Pons (tissue), 1 donor: Measurements from ENCODE around the gene MANSC1.
"Not testable (repeated sequence)": the region's sequence is repeated elsewhere in the genome, so short reads cannot be mapped to it uniquely, and the experiment has no call there.

Experiments used
- DNase-seq: peaks from one replicate; pipeline ENCODE4 v3.0.0-alpha.2; 2016; ENCODE audit warnings: low spot score

The MANSC1 gene

DNA sequence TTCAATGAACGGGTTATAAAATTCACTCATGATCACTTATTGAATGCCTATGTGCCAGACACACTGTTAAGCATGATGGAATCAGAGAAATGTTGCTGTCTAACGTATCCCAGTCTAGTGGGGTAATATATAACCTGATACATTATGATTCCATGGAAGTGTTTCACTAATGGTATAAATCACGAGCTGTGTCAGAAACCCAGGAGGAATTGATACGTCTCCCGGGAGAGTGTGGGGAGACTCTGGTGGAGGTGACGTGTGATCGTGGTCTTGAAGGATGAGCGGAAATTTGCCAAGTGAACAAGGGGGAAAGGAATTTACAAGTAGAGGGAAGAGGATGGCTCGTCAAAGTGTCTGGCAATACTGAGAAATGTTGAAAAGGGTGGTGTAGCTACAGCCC lies 26.5 kb downstream of the MANSC1 start:
- no peak for DNase-seq

DNA sequence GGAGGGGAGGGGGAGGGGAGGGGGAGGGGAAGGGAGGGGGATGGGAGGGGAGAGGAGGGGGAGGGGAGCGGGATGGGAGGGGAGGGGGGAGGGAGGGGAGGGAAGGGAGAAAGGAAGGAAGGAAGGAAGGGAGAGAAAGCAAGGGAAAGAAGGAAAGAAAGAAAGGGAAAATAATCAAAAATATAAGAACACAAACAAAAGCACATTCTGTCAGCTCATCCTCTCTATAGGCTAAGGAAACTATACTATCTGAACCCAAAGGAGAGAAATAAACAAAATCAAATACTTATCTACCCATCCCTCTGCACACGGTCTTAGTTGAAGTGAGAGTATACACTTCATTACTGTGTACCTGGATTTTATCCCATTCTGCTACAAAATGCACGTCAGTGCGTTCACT lies 26.9 kb downstream of the MANSC1 start:
- DNase-seq, result no peak

DNA sequence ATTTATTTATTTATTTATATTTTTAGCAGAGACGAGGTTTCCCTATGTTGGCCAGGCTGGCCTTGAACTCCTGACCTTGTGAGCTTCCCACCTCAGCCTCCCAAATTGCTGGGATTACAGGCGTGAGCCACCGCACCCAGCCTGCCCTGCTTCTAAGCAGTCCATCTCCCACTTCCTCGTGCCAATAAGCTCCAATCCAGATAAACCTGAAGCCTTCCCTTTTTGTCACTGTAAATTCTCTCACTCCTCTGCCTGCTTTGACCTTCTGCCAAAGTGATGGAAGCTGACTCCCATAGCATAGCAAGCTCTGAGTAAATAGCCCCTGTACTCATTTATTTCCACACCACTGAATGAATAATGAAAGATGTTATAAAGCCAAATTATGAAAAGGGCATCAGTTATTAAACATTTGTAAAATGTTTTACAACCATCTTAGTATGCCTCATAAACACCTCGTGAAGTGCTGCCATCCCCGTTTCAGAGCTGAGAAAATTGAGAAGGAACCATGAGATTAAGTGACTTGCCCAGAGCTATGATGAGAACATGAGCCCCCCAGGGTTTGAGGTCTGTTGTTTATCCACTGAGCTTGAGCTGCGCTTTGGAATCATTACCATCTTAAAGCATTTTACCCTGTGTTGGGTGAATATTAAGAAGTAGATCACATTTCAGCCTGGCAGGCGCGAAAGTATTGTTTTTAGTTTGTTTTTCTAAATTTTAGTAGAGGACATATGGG lies 30.4 kb downstream of the MANSC1 start:
- no peak for DNase-seq

DNA sequence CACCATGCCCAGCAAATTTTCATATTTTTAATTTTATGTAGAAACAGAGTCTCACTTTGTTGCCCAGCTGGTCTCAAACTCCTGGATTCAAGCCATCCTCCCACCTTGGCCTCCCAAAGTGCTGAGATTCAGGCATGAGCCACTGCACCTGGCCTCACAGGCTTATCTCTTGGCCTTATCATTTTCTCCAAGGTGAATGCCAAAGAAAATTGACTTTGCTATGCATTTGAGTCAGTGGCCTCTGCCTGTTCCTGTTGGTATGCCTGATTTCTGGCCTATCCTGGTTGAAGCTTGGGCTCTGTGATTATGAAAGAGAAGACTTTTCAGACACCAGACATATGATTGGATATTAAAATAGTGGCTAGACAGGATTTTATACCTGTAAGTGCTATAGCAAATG lies 34.2 kb downstream of the MANSC1 start:
- no peak for DNase-seq

DNA sequence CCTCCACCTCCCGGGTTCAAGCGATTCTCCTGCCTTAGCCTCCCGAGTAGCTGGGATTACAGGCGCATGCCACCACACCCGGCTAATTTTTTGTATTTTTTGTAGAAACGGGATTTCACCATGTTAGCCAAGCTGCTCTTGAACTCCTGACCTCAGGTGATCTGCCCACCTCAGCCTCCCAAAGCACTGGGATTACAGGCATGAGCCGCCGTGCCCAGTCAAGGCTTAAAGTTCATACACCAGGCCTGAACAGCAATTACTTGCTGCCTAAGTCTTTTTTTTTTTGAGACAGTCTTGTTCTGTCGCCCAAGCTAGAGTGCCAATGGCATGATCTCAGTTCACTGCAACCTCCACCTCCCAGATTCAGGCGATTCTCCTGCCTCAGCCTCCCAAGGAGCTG lies 39.3 kb downstream of the MANSC1 start:
- DNase-seq, result not testable (repeated sequence)

DNA sequence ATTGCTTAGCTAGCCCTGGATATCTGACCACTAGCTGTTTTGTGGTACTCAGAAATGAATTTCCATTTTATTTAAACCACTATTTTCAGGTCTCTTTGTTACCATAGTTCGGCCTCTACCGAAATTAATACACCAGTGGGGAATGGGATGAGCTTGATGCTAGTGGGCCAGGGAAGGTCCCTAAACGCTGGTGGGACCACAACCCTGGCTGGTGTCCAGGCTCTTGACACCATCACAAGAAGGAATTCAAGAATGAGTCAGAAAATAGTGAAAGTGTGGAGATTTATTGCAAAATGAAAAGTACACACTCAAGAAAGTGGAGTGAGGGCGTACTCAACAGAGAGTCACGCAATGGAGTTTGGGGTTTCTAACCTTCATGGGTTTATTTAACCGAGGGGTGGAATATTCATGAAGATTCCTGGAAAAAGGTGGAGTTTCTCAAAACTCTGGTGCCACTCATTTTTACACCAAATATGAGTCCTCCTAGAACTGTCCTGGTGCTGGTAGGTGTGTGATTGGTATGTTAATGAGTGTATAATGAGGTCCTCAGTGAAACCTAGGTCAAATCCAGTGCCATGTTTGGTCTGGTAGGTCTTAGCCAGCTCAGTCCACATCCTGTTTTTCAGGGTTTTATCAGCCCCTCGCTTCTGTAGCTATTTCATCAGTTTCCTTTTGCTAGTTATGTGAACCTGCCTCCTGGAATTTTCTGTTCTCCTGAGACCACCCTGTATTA lies 44.3 kb downstream of the MANSC1 start:
- no peak for DNase-seq

DNA sequence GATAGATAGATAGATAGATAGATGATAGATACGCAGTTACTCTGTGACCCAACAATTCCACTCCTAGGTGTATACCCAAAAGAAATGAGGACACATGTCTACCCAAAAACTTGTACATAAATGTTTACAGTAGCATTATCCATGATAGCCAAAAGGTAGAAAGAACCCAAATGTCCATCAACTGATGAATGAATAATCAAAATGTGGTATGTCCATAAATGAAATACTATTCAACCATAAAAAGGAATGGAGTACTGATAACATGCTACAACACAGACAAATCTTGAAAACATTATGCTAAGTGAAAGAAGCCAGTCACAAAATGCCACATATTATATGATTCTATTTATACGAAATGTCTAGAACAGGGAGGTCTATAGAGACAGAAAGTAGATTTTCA lies 47.1 kb downstream of the MANSC1 start:
- DNase-seq, result no peak

DNA sequence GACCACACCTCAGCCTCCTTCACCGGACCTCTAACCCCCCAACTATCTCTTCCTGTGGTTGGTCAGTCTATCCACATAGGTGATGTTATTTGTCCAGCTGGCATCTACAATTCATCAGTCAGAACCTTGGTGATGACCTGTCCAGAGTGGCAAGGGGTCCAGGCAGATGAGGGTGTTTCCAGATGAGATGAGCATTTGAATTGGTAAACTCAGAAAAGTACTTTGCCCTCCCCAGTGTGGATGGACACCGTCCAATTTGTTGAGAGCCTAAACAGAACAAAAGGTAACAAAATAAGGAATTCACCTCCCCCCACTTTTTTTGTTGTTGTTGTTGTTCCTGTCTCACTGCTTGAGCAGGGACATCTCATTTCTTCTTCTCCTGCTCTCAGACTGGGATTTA lies 48.9 kb downstream of the MANSC1 start:
- DNase-seq, result no peak

DNA sequence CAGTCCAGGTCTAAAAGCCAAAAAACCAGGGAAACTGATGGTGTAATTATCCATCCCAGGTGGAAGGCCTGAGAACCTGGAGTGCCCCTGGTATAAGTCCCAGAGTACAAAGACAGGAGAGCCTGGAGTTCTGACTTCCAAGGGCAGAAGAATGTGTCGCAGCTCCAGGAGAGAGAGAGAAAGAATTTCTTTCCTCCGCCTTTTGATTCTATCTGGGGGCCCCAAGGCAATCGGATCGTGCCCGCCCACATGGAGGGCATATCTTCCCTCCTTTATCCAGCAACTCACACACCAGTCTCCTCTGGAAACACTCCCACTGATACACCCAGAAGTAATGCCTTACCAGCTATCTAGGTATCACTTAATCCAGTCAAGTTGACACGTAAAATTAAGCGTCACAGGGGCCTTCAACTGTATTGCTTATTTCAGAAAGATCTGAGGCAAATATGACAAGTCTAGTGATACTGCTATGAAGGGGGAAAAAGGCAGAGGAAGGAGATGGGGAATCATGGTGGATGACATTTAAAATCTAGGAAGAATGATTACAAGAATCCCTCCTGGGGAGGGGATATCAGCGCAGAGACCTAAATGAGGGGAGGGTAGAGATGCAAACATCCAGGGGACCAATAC lies 52.7 kb downstream of the MANSC1 start:
- DNase-seq, result no peak

DNA sequence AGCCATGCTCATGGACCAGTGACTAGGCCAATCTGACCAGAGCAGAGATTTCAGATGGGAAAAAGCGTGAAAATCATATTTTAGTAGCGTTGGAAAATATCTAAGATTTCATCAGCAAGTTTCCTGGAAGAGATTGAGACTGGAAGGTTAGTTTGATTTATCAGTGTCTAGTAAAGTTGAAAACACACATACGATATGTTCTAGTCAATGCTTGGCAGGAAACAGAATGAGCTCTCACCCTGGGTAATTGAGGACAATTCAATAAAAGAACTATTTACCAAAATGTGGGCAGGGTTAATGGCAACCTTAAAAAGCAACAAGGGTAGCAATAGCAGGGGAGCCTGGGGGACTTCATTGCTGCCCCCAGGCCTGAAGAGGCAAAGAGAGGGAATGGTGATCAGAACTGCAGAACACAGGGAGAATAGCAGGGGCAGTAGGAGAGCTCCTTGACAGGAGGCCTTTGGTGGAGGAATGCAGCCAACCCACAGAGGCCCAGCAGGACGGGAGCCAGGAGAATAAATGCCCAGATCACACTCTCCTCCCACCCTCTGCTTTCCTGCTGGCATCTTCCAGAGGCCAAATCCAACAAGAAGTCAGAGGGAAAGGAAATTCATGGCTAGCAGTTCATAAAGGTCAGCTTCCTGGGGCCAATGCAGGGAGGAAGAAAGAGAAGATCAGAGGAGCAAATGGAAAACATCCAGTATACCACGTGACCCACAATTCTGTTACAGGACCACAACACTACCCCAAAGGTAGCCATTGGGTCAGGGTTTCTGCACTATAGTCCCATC lies 55.6 kb downstream of the MANSC1 start:
- no peak for DNase-seq

DNA sequence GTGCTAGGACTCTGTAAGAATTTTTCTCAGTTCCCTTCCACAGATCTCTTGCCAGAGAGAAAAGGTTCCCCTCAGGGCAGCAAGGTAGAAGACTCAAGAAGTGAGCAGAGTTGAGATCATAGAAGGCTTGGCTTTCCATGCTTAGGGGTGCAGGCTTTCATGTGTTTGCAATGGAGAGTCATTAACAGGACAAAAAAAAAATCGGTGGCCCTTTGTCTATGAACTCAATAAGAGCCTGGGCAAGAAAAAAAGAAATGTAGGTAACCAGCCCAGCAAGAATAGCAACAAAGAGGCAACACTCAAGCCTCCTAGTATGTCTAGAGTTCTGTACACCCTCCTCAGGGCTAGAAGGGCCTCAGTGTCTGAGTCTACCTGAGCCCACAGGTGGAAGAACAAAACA lies 59.8 kb downstream of the MANSC1 start:
- no peak for DNase-seq

DNA sequence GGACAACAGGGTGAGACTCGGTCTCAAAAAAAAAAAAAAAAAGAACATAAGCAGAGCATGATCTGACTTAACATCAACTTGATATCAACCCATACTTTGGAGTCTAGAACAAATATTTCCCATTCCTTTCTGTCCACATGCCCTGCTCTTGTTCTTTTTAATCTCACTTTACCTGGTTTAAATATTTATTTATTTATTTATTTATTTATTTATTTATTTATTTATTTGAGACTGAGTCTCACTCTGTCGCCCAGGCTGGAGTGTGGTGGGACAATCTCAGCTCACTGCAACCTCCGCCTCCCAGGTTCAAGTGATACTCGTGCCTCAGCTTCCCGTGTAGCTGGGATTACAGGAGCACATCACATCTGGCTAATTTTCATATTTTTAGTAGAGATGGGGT lies 63.6 kb downstream of the MANSC1 start:
- no peak for DNase-seq

DNA sequence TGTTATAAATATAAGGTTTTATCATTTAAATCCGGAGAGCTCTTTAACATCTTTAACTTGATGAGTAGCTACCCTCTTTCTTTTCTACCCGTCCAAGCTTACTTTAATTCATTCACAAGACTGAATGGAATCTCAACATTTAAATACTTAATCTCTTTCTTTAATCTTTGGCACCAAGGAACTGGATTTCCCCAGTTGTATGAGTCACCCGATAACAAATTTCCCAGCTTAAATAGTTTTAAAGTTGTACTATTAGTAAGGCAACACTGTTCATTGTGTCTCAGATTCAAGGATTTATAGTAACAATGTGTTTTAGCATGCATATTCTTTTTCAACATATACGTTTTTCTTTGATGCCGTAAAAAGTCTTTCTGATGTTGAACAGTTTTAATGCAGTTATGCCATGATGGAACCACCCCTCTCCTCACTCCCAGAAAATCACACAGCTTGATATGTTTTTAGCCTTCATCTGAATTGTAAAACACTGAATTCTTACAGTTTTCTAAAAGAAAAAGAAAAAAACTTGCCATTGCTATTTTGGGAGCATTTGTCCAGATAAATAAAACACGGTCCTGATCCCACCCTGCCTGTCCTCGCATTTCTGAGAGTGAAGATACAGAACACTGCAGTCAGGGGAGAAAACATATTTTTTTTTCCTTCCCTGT lies 67.1 kb downstream of the MANSC1 start:
- DNase-seq, result no peak

DNA sequence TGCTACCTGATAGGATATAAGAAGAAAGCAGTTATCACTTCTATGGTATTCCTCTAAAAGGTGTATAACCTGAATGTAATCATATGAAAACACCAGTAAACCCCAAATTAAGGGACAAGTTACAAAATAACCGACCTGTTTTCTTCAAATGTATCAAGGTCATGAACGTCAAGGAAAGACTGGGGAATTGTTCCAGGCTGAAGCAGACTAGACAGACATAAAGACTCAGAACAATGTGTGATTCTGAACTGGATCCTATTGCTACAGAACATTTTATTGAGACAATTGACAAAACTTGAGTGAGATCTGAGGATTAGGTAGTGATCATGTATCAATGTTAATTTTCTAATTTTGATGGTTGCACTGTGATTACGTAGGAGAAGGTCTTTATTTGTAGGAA lies 67.8 kb downstream of the MANSC1 start:
- DNase-seq, result no peak

DNA sequence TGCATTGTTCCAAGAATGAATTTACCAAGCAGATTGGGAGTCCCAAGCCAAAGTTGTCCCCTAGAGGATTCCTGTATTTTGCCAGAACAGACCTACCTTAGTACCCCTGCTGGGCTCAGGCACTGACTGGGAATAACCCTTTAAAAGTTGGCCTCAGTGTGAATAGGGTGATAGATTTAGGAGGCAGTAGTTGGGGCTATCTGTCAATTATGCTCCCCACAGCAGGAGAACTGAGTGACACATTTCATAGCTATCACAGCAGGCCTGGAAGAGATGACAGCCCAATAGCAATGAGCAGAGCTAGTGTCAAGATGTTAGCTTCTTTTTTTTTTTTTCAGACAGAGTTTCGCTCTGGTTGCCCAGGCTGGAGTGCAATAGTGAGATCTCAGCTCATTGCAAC lies 68.9 kb downstream of the MANSC1 start:
- DNase-seq, result no peak

DNA sequence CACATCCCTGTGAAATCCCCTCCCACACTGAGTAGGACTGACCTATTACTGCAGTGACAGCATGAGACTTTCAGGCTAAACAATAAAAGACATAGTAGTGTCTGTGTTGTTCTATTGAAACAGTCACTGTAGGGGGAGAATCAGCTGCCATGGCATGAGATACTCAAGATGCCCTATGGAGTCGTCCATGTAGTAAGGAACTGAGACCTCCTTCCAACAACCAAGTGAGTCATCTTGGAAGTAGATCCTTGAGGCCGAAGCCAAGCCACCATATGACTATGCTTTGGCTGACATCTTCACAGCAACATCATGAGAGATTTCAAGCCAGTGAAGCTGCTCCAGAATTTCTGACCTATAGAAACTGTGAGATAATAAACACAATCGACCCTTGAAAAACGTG lies 71.1 kb downstream of the MANSC1 start:
- DNase-seq, result no peak
